Brain microvascular endothelial cell (primary cell): Measurements from ENCODE around the gene MYBPHL.
"Not testable (repeated sequence)": the region's sequence is repeated elsewhere in the genome, so short reads cannot be mapped to it uniquely, and the experiment has no call there.

Source experiments
- DNase-seq: peaks from one replicate; pipeline ENCODE4 v3.0.0-alpha.2; 2020
- H3K27ac ChIP-seq: fragments of 250-450 bp; sonication (Bioruptor Pico); 2 replicates; pipeline ENCODE4 v1.5.1; 2020; ENCODE audit warnings: mild to moderate bottlenecking, moderate library complexity
- H3K27me3 ChIP-seq: fragments of 250-450 bp; sonication (Bioruptor Pico); replicated peaks from 2 replicates; pipeline ENCODE4 v1.5.1; 2020; ENCODE audit warnings: mild to moderate bottlenecking
- H3K36me3 ChIP-seq: fragments of 250-450 bp; sonication (Bioruptor Pico); replicated peaks from 2 replicates; pipeline ENCODE4 v1.5.1; 2020; ENCODE audit warnings: mild to moderate bottlenecking
- H3K4me3 ChIP-seq: 2 replicates; pipeline ENCODE4 v1.5.1; 2011; ENCODE audit warnings: low read depth, mild to moderate bottlenecking, control low read depth, low read length, moderate library complexity
- in situ Hi-C: cut with HindIII; loops from 2 replicates; pipeline ENCODE4 v1.10.0; 2017; ENCODE audit warnings: low sequenced_read_pairs, low pct_ligation_motif_present
- TF ChIP-seq, protein P1 (sequence below): IDR thresholded peaks from 2 replicates; pipeline ENCODE4 v1.5.1; 2011; ENCODE audit warnings: low read depth, mild to moderate bottlenecking, moderate library complexity, low read length, control low read depth, inconsistent platforms; ENCODE audit errors: missing control alignments

Gene MYBPHL

DNA sequence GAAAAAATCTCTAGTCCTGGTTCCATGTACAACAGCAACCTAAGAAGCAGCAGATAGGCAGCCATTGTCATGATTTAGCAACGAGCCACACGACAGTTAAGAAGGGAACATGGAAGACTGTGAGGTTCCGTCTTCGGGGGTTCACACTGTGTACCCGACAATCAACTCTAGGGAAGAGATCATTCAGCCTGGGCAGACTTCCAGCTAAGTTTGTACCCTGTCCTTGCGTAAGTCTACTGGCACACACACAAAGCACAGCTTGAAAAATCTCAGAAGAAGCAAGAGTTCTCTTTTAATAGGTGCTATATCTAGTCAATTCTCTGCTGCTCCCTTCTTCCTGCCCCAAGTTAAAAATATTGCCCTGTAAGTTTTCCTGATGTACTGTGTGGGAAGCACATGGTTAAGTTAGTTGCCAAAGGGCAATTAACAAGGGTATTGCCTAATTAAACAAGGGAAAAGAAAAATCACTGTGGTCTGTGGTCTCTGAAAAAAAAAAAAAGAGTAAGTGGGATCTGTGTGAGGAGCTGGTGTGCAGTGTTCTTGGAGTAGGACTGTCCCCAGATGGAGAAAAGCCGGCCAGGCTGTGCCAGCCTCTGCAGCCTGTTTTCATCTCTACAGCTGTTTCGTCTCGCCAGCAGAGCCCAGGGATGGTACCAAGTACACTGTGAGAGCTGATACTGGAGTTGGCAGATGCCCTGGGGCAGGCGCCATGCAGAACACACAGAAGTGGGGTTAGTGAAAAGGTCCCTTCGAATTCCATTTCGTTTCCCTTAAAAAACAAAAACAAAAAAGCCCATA lies 6.4 kb upstream of the MYBPHL start:
- no peak for DNase-seq
- Histone ChIP-seq H3K27ac (no peak overlapping the region), H3K27me3 (no peaks in the 10 kb centered on the region), H3K36me3 (peaks cover 40% of the 10 kb centered on the region), H3K4me3 (no peak overlapping the region)
- in situ Hi-C loops: no loop called here
- TF ChIP-seq, protein P1, sequence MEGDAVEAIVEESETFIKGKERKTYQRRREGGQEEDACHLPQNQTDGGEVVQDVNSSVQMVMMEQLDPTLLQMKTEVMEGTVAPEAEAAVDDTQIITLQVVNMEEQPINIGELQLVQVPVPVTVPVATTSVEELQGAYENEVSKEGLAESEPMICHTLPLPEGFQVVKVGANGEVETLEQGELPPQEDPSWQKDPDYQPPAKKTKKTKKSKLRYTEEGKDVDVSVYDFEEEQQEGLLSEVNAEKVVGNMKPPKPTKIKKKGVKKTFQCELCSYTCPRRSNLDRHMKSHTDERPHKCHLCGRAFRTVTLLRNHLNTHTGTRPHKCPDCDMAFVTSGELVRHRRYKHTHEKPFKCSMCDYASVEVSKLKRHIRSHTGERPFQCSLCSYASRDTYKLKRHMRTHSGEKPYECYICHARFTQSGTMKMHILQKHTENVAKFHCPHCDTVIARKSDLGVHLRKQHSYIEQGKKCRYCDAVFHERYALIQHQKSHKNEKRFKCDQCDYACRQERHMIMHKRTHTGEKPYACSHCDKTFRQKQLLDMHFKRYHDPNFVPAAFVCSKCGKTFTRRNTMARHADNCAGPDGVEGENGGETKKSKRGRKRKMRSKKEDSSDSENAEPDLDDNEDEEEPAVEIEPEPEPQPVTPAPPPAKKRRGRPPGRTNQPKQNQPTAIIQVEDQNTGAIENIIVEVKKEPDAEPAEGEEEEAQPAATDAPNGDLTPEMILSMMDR: no peak

GRCh38 chr1:109312246-109312645 lies 5.4 kb upstream of the MYBPHL start:
- in situ Hi-C loops: no loop called here

DNA sequence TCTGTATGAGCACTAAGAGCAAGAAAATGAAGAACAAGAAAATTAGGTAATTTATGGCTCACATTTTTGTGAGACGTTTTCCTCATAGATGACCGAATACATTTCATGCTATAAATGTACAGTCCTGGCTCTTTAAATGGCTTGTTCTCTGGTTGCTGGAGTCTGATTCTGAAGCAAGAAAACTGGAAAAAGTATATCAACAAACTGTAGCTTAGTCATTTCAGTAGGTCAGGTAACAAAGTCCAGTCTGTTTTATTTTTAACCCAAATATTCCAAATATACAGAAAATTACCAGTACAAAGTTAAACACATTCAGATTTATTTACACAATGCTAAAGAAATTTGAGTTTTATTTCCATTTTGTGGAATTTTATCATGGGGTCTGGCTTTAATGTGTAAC lies 2.5 kb upstream of the MYBPHL start:
- in situ Hi-C loops: no loop called here
- Histone ChIP-seq H3K4me3 (no peak overlapping the region), H3K27me3 (no peaks in the 10 kb centered on the region), H3K36me3 (peaks cover 17% of the 10 kb centered on the region), H3K27ac (no peak overlapping the region)
- TF ChIP-seq, protein P1: no peak
- DNase-seq: no peak

More at GRCh38 chr1:109312246-109312645, 5.4 kb upstream of the MYBPHL start:
- Histone ChIP-seq H3K27me3 (no peaks in the 10 kb centered on the region), H3K4me3 (no peak overlapping the region), H3K27ac (no peak overlapping the region), H3K36me3 (peaks cover 33% of the 10 kb centered on the region)
- DNase-seq: no peak
- TF ChIP-seq, protein P1: no peak

DNA sequence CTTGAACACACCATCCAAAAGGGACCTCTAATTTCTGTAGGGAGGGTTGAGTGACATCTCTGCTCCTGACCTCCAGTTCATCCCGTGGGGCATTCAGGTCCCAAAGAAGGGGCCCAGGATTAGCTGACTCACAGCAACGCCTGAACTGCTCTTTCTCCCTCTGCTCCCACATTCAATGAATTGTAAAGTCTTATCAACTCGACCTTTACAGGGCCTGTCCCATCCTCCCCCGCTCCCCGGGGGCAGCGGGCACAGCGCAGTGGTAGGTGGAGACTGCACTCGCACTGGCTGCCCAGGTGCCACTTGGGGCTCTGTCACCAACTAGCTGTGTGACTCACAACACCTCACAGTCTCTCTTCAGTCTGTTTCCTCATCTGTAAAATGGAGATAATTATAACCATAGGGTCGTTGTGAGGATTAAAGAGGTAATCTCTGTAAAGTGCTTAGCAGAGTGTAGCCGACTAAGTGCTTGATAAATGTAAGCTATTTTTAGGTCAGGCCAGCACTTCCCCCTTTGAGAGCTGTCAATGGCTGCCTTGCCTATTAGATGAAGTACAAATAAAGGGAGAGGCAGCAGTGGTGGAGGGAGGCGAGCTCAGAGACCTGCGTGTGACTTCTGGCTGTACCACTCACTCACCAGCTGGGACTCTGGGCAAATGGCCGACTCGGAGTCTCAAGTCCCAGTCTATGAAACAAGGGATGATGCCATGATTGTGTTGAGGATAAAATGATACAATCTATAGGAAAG lies 637 bp upstream of the MYBPHL start:
- TF ChIP-seq, protein P1: no peak
- H3K36me3 ChIP-seq: peaks cover 5% of the 10 kb centered on the region
- in situ Hi-C loops: no loop called here
- DNase-seq: no peak
- H3K27me3 ChIP-seq: no peaks in the 10 kb centered on the region
- H3K4me3 ChIP-seq: no peak overlapping the region
- no peak overlapping the region for H3K27ac ChIP-seq

DNA sequence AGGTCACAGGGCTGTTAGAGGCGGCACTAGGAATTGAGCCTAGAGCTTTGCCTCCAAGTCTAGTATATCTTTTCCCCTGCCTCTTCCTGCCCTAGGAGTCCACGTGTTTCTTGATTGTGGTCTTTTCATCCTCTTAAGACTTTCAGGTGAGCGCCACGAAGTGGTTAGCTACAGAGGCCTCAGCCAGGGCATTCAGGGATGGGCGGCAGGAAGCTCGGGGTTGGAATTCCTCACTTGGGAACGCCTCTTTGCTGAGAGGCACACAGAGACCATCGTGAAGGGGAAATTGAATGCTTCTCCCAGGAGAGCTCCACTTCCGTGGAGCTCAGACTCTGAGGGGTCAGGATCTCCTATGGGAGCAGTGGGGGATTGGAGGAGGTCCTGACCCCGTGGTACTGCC lies 820 bp downstream of the MYBPHL start:
- H3K36me3 ChIP-seq, H3K27me3 ChIP-seq, H3K4me3 ChIP-seq, in situ Hi-C loops, H3K27ac ChIP-seq, DNase-seq: not testable (repeated sequence)

DNA sequence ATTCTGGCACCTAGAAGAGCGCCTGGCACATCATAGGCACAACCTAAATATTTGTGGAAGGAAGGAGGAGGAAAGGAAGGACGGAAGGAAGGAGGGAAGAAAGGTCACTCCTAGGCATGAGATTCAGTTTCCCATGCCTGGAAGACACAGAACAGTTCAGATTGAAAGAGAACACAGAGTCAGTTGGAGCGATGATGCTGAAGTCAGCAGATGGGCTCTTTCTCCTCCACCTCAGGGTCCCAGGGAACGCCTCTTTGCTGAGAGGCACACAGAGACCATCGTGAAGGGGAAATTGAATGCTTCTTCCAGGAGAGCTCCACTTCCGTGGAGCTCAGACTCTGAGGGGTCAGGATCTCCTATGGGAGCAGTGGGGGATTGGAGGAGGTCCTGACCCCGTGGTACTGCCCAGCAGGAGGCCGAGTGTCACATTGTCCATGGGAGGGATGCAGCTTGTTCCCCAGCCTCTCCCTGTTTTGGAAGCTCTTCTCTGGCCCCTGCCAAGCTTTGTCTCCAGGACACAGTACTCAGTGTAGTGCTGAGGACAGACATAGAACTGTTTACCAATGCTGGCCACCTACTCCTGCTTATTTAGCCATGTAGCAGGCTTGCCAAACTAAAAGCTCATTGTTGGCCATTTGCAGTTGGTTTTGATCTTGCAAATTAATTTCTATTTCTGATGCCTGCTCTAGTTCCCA lies 2.4 kb downstream of the MYBPHL start:
- no peaks in the 10 kb centered on the region for H3K27me3 ChIP-seq
- H3K27ac ChIP-seq: no peak overlapping the region

More for the DNA sequence above, 2.4 kb downstream of the MYBPHL start:
- Histone ChIP-seq H3K4me3 (no peak overlapping the region), H3K36me3 (no peaks in the 10 kb centered on the region)
- TF ChIP-seq, protein P1: no peak
- in situ Hi-C loops: no loop called here
- no peak for DNase-seq
